Body of pancreas (tissue), 4 donors: ENCODE results near the gene HERC4.

Experiments used
- CTCF ChIP-seq, 7 experiments: fragments of 450-650 bp in 4 of 7; fragments of 200-600 bp in 3 of 7; sonication (generic) in 3 of 7; IDR thresholded peaks; one replicate each; pipeline ENCODE4 v1.5.1; 2016 to 2019; ENCODE audit warnings: antibody characterized with exemption in 7 of 7
- POLR2A ChIP-seq, 3 donors: fragments of 450-650 bp; IDR thresholded peaks; one replicate each; pipeline ENCODE4 v1.6.1; 2016; ENCODE audit warnings: antibody characterized with exemption in 3 of 3, mild to moderate bottlenecking in 2 of 3

GRCh38 chr10:67924136-67924535 is 150.9 kb downstream of the HERC4 start:
- no peak for TF ChIP-seq CTCF (IDR thresholded peaks at IDR 0.05)
- no peak for TF ChIP-seq POLR2A (IDR thresholded peaks at IDR 0.05)
